ENCODE data around the gene KCNQ1.

KCNQ1 gene

GRCh38 chr11:2849994-2850770, 405.4 kb downstream of the KCNQ1 start:
- H3K4me3 ChIP-seq (ENCODE audit: low read depth, low read length): no peak overlapping the region
- DNase-seq (ENCODE audit: low read depth): no peak

GRCh38 chr11:2853401-2853800, 408.6 kb downstream of the KCNQ1 start:
- no peak overlapping the region for H3K4me3 ChIP-seq (ENCODE audit: low read depth, low read length)
- no peak for DNase-seq (ENCODE audit: low read depth)

GRCh38 chr11:2853997-2854560, 409.3 kb downstream of the KCNQ1 start:
- no peak for DNase-seq (ENCODE audit: low read depth)
- H3K4me3 ChIP-seq (ENCODE audit: low read depth, low read length): no peak overlapping the region

GRCh38 chr11:2855162-2855561, 410.4 kb downstream of the KCNQ1 start:
- H3K4me3 ChIP-seq (ENCODE audit: low read depth, low read length): no peak overlapping the region
- DNase-seq (ENCODE audit: low read depth): no peak

GRCh38 chr11:2857276-2857675, 412.5 kb downstream of the KCNQ1 start:
- H3K4me3 ChIP-seq (ENCODE audit: low read depth, low read length): no peak overlapping the region
- no peak for DNase-seq (ENCODE audit: low read depth)

- H3K4me3 ChIP-seq (ENCODE audit: low read depth, low read length): no peak overlapping the region
- DNase-seq (ENCODE audit: low read depth): no peak
Measured at GRCh38 chr11:2857918-2858317, 413.1 kb downstream of the KCNQ1 start.

- no peak for DNase-seq (ENCODE audit: low read depth)
Measured at GRCh38 chr11:2858995-2859698, 414.3 kb downstream of the KCNQ1 start.

GRCh38 chr11:2859699-2860037, 414.9 kb downstream of the KCNQ1 start:
- DNase-seq (ENCODE audit: low read depth): no peak
- H3K4me3 ChIP-seq (ENCODE audit: low read depth, low read length): no peak overlapping the region

More at GRCh38 chr11:2858995-2859698, 414.3 kb downstream of the KCNQ1 start:
- H3K4me3 ChIP-seq (ENCODE audit: low read depth, low read length): no peak overlapping the region

- DNase-seq (ENCODE audit: low read depth): no peak
- no peak overlapping the region for H3K4me3 ChIP-seq (ENCODE audit: low read depth, low read length)
Measured at GRCh38 chr11:2860636-2861035, 415.8 kb downstream of the KCNQ1 start.

GRCh38 chr11:2862395-2863275, 417.8 kb downstream of the KCNQ1 start:
- H3K4me3 ChIP-seq (ENCODE audit: low read depth, low read length): no peak overlapping the region

GRCh38 chr11:2863276-2863618, 418.4 kb downstream of the KCNQ1 start:
- no peak for DNase-seq (ENCODE audit: low read depth)
- H3K4me3 ChIP-seq (ENCODE audit: low read depth, low read length): no peak overlapping the region

More at GRCh38 chr11:2862395-2863275, 417.8 kb downstream of the KCNQ1 start:
- DNase-seq (ENCODE audit: low read depth): no peak

- no peak for DNase-seq (ENCODE audit: low read depth)
- no peak overlapping the region for H3K4me3 ChIP-seq (ENCODE audit: low read depth, low read length)
Measured at GRCh38 chr11:2864901-2865300, 420.1 kb downstream of the KCNQ1 start.

GRCh38 chr11:2865922-2866577, 421.2 kb downstream of the KCNQ1 start:
- H3K4me3 ChIP-seq (ENCODE audit: low read depth, low read length): no peak overlapping the region
- DNase-seq (ENCODE audit: low read depth): no peak

- no peak overlapping the region for H3K4me3 ChIP-seq (ENCODE audit: low read depth, low read length)
- no peak for DNase-seq (ENCODE audit: low read depth)
Measured at GRCh38 chr11:2867142-2867541, 422.3 kb downstream of the KCNQ1 start.

GRCh38 chr11:2867722-2868505, 423.1 kb downstream of the KCNQ1 start:
- no peak for DNase-seq (ENCODE audit: low read depth)
- no peak overlapping the region for H3K4me3 ChIP-seq (ENCODE audit: low read depth, low read length)

- no peak overlapping the region for H3K4me3 ChIP-seq (ENCODE audit: low read depth, low read length)
Measured at GRCh38 chr11:2868506-2869133, 423.8 kb downstream of the KCNQ1 start.

GRCh38 chr11:2869134-2869526, 424.3 kb downstream of the KCNQ1 start:
- H3K4me3 ChIP-seq (ENCODE audit: low read depth, low read length): no peak overlapping the region
- no peak for DNase-seq (ENCODE audit: low read depth)

More at GRCh38 chr11:2868506-2869133, 423.8 kb downstream of the KCNQ1 start:
- DNase-seq (ENCODE audit: low read depth): no peak

Data from skeletal muscle cell (primary cell).